ENCODE results near the gene BMP8B.
A peak's percentile ranks its signal among the peaks of the same experiment; 100 is the strongest.

Gene BMP8B

DNA sequence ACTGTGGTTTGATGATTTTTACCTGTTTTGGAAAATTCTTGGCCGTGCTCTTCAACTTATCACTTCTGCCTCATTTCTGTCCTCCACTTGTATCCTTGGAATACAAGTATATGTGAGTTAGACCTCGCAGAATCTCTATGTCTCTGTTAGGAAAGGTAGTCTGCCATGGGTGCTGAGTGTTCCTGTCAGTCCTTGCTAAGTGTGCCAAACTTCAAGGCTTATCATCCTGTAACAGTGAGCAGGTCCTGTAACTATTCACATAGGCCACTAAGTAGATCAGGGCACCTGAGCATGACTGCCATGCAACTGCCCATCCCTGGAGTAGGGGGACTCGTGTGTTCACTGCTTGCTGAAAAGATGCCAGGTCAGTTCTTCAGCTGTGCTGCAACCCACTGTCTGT, 24.2 kb upstream of the BMP8B start:
- Histone ChIP-seq H3K18ac (ENCODE audit: low read depth in 1 of 2, low read length in 2 of 2) (no peak overlapping the region), H3K4me2 (ENCODE audit: low read length, poor library complexity, severe bottlenecking) (no peak overlapping the region), H3K14ac (ENCODE audit: low read length in 2 of 2) (peak overlapping the region in 1 of 2 experiments; percentile 60), H3K79me1 (replicated peaks; ENCODE audit: low read length, poor library complexity, severe bottlenecking) (no peaks in the 10 kb centered on the region), H2AK5ac (ENCODE audit: low read length, severe bottlenecking) (no peak overlapping the region), H2AFZ (ENCODE audit: low read depth, low read length) (no peak overlapping the region), H3K36me3 (ENCODE audit: control insufficient read depth in 1 of 2, insufficient read depth in 2 of 2, low read depth in 1 of 2, low read length in 2 of 2) (no peaks in the 10 kb centered on the region), H3K27me3 (ENCODE audit: control insufficient read depth in 1 of 2, insufficient read depth in 1 of 2, low read length in 2 of 2) (peaks cover 7 to 12% of the 10 kb centered on the region in 2 experiments), H3K27ac (ENCODE audit: low read length, poor library complexity, severe bottlenecking) (no peak overlapping the region), H4K8ac (ENCODE audit: low read length) (no peak overlapping the region), H3K9ac (ENCODE audit: low read length) (no peak overlapping the region), H3K4ac (ENCODE audit: low read depth in 1 of 2, low read length in 2 of 2) (no peak overlapping the region), H3K9me3 (ENCODE audit: control insufficient read depth, low read length) (no peaks in the 10 kb centered on the region), H3K4me1 (ENCODE audit: control insufficient read depth, insufficient read depth, low read depth, low read length) (no peaks in the 10 kb centered on the region), H3K4me3 (ENCODE audit: insufficient read depth in 1 of 2, low read depth in 1 of 2, low read length in 2 of 2) (no peak overlapping the region), H2BK120ac (ENCODE audit: low read depth, low read length) (no peak overlapping the region), H2BK15ac (ENCODE audit: low read depth, poor library complexity, severe bottlenecking) (no peak overlapping the region), H4K91ac (ENCODE audit: low read length) (no peak overlapping the region), H2BK5ac (ENCODE audit: low read depth, low read length, poor library complexity, severe bottlenecking) (no peak overlapping the region), H2BK12ac (ENCODE audit: low read length in 2 of 2) (no peak overlapping the region), H3K23ac (ENCODE audit: low read length in 2 of 2) (no peak overlapping the region)
- DNase-seq: no peak
- WGBS: 81% methylated on average over 2 of the region's 3 CpGs

DNA sequence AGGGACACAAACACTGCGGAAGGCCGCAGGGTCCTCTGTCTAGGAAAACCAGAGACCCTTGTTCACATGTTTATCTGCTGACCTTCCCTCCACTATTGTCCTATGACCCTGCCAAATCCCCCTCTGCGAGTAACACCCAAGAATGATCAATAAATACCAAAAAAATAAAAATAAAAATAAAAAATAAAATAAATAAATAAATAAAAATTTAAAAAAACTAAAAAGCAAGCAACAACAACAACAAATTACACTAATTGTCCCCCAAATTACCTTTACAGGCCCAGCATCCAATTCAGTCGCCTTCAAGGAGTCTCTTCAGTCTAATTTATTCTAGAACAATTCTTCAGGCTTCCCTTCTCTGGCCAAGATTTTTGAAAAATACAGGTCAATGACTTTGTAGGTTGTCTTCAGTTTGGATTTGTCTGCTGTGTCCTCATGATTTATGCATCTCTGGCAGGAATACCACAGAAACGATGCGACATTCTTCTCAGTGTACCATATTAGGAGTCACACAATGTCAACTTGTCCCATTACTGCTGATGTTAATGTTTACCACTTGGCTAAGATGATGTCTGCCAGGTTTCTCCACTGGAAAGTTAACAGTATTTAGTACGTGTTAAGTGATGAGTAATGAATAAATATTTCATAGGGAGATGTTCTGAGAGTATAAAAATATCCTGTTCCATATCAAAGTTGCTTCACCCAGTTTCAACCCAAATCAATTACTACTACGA, 20.3 kb upstream of the BMP8B start:
- no peak overlapping the region for H4K91ac ChIP-seq (ENCODE audit: low read length)
- no peak overlapping the region for H3K4me2 ChIP-seq (ENCODE audit: low read length, poor library complexity, severe bottlenecking)
- H3K27ac ChIP-seq (ENCODE audit: low read length, poor library complexity, severe bottlenecking): no peak overlapping the region
- H3K4me3 ChIP-seq (ENCODE audit: insufficient read depth in 1 of 2, low read depth in 1 of 2, low read length in 2 of 2): no peak overlapping the region
- H3K79me1 ChIP-seq (replicated peaks; ENCODE audit: low read length, poor library complexity, severe bottlenecking): no peaks in the 10 kb centered on the region
- H3K18ac ChIP-seq (ENCODE audit: low read depth in 1 of 2, low read length in 2 of 2): no peak overlapping the region
- H2BK12ac ChIP-seq (ENCODE audit: low read length in 2 of 2): no peak overlapping the region
- H3K27me3 ChIP-seq (ENCODE audit: control insufficient read depth in 1 of 2, insufficient read depth in 1 of 2, low read length in 2 of 2): peaks cover 3 to 6% of the 10 kb centered on the region in 2 experiments
- H3K4me1 ChIP-seq (ENCODE audit: control insufficient read depth, insufficient read depth, low read depth, low read length): no peaks in the 10 kb centered on the region
- no peak overlapping the region for H3K14ac ChIP-seq (ENCODE audit: low read length in 2 of 2)
- H2AK5ac ChIP-seq (ENCODE audit: low read length, severe bottlenecking): no peak overlapping the region
- no peak overlapping the region for H2BK5ac ChIP-seq (ENCODE audit: low read depth, low read length, poor library complexity, severe bottlenecking)
- DNase-seq: no peak
- H3K9me3 ChIP-seq (ENCODE audit: control insufficient read depth, low read length): peaks cover 2% of the 10 kb centered on the region
- no peak overlapping the region for H3K4ac ChIP-seq (ENCODE audit: low read depth in 1 of 2, low read length in 2 of 2)
- no peak overlapping the region for H2BK15ac ChIP-seq (ENCODE audit: low read depth, poor library complexity, severe bottlenecking)
- 61% methylated on average over 4 of the region's 8 CpGs for WGBS
- no peak overlapping the region for H2AFZ ChIP-seq (ENCODE audit: low read depth, low read length)
- no peaks in the 10 kb centered on the region for H3K36me3 ChIP-seq (ENCODE audit: control insufficient read depth in 1 of 2, insufficient read depth in 2 of 2, low read depth in 1 of 2, low read length in 2 of 2)
- H3K23ac ChIP-seq (ENCODE audit: low read length in 2 of 2): no peak overlapping the region
- H2BK120ac ChIP-seq (ENCODE audit: low read depth, low read length): no peak overlapping the region
- no peak overlapping the region for H3K9ac ChIP-seq (ENCODE audit: low read length)
- no peak overlapping the region for H4K8ac ChIP-seq (ENCODE audit: low read length)

DNA sequence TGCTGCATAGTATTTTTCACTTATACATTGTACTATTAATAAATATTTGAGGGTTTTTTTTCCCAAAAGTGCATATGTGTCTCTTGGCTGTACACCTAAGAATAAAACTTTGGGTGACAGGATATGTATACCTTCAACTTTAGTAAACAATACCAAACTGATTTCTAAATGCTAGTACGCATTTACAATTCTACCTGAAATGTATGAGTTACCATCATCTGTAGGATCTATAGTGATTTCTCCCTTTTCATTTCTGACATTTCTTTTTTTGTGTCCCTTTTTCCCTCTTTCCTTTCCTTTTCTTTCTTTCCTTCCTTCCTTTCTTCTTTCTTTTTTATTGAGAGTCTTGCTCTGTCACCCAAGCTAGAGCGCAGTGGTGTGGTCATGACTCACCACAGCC, 16.7 kb upstream of the BMP8B start:
- no peak overlapping the region for H3K4me2 ChIP-seq (ENCODE audit: low read length, poor library complexity, severe bottlenecking)
- no peak overlapping the region for H2BK12ac ChIP-seq (ENCODE audit: low read length in 2 of 2)
- H3K23ac ChIP-seq (ENCODE audit: low read length in 2 of 2): no peak overlapping the region
- peaks cover 1% of the 10 kb centered on the region for H3K4me1 ChIP-seq (ENCODE audit: control insufficient read depth, insufficient read depth, low read depth, low read length)
- H3K36me3 ChIP-seq (ENCODE audit: control insufficient read depth in 1 of 2, insufficient read depth in 2 of 2, low read depth in 1 of 2, low read length in 2 of 2): no peaks in the 10 kb centered on the region
- H2BK120ac ChIP-seq (ENCODE audit: low read depth, low read length): no peak overlapping the region
- H3K79me1 ChIP-seq (replicated peaks; ENCODE audit: low read length, poor library complexity, severe bottlenecking): no peaks in the 10 kb centered on the region
- no peak overlapping the region for H3K27ac ChIP-seq (ENCODE audit: low read length, poor library complexity, severe bottlenecking)
- H4K91ac ChIP-seq (ENCODE audit: low read length): no peak overlapping the region
- H3K18ac ChIP-seq (ENCODE audit: low read depth in 1 of 2, low read length in 2 of 2): no peak overlapping the region
- H3K14ac ChIP-seq (ENCODE audit: low read length in 2 of 2): no peak overlapping the region
- H3K9me3 ChIP-seq (ENCODE audit: control insufficient read depth, low read length): peaks cover 2% of the 10 kb centered on the region
- H4K8ac ChIP-seq (ENCODE audit: low read length): no peak overlapping the region
- H2BK15ac ChIP-seq (ENCODE audit: low read depth, poor library complexity, severe bottlenecking): no peak overlapping the region
- no peak overlapping the region for H3K9ac ChIP-seq (ENCODE audit: low read length)
- WGBS: 97% methylated on average over 2 of the region's 2 CpGs
- H3K27me3 ChIP-seq (ENCODE audit: control insufficient read depth in 1 of 2, insufficient read depth in 1 of 2, low read length in 2 of 2): peaks cover 0 to 5% of the 10 kb centered on the region in 2 experiments
- H2AK5ac ChIP-seq (ENCODE audit: low read length, severe bottlenecking): no peak overlapping the region
- H3K4ac ChIP-seq (ENCODE audit: low read depth in 1 of 2, low read length in 2 of 2): no peak overlapping the region
- no peak for DNase-seq
- no peak overlapping the region for H2BK5ac ChIP-seq (ENCODE audit: low read depth, low read length, poor library complexity, severe bottlenecking)
- H2AFZ ChIP-seq (ENCODE audit: low read depth, low read length): no peak overlapping the region
- no peak overlapping the region for H3K4me3 ChIP-seq (ENCODE audit: insufficient read depth in 1 of 2, low read depth in 1 of 2, low read length in 2 of 2)

GRCh38 chr1:39802496-39803260, 14.0 kb upstream of the BMP8B start:
- Histone ChIP-seq H3K4me2 (ENCODE audit: low read length, poor library complexity, severe bottlenecking) (no peak overlapping the region), H3K4ac (ENCODE audit: low read depth in 1 of 2, low read length in 2 of 2) (no peak overlapping the region), H2AK5ac (ENCODE audit: low read length, severe bottlenecking) (no peak overlapping the region), H3K23ac (ENCODE audit: low read length in 2 of 2) (no peak overlapping the region), H3K9me3 (ENCODE audit: control insufficient read depth, low read length) (peaks cover 2% of the 10 kb centered on the region), H4K8ac (ENCODE audit: low read length) (no peak overlapping the region), H3K27me3 (ENCODE audit: control insufficient read depth in 1 of 2, insufficient read depth in 1 of 2, low read length in 2 of 2) (peaks cover 0 to 5% of the 10 kb centered on the region in 2 experiments), H2BK12ac (ENCODE audit: low read length in 2 of 2) (no peak overlapping the region), H3K18ac (ENCODE audit: low read depth in 1 of 2, low read length in 2 of 2) (no peak overlapping the region), H2BK15ac (ENCODE audit: low read depth, poor library complexity, severe bottlenecking) (no peak overlapping the region), H3K4me3 (ENCODE audit: insufficient read depth in 1 of 2, low read depth in 1 of 2, low read length in 2 of 2) (no peak overlapping the region), H3K79me1 (replicated peaks; ENCODE audit: low read length, poor library complexity, severe bottlenecking) (no peaks in the 10 kb centered on the region), H3K4me1 (ENCODE audit: control insufficient read depth, insufficient read depth, low read depth, low read length) (peaks cover 4% of the 10 kb centered on the region), H3K27ac (ENCODE audit: low read length, poor library complexity, severe bottlenecking) (no peak overlapping the region), H3K36me3 (ENCODE audit: control insufficient read depth in 1 of 2, insufficient read depth in 2 of 2, low read depth in 1 of 2, low read length in 2 of 2) (no peaks in the 10 kb centered on the region), H3K14ac (ENCODE audit: low read length in 2 of 2) (no peak overlapping the region), H4K91ac (ENCODE audit: low read length) (no peak overlapping the region), H2BK120ac (ENCODE audit: low read depth, low read length) (no peak overlapping the region), H3K9ac (ENCODE audit: low read length) (no peak overlapping the region), H2AFZ (ENCODE audit: low read depth, low read length) (no peak overlapping the region), H2BK5ac (ENCODE audit: low read depth, low read length, poor library complexity, severe bottlenecking) (no peak overlapping the region)
- WGBS: 89% methylated on average over 14 of the region's 14 CpGs
- DNase-seq: no peak
